Keratinocyte (primary cell): Measurements from ENCODE around the gene ANKRD9.

ENCODE experiments used
- EZH2 ChIP-seq: IDR thresholded peaks from one replicate; pipeline ENCODE4 v1.6.1; 2012; ENCODE audit warnings: inconsistent platforms, mild to moderate bottlenecking, low read length, moderate library complexity
- TF ChIP-seq, protein P1 (sequence below), 3 experiments: IDR thresholded peaks in 1 of 3; conservative IDR thresholded peaks in 1 of 3; optimal IDR thresholded peaks in 1 of 3; 2 replicates in 2 of 3; 3 replicates in 1 of 3; pipeline versions ENCODE3 to v1.5.1; 2011; ENCODE audit warnings: low read length in 3 of 3, mild to moderate bottlenecking in 3 of 3, moderate library complexity in 2 of 3, control low read depth in 1 of 3, inconsistent platforms in 1 of 3; ENCODE audit not compliant: insufficient read depth in 2 of 3; ENCODE audit errors: extremely low read depth in 1 of 3

DNA sequence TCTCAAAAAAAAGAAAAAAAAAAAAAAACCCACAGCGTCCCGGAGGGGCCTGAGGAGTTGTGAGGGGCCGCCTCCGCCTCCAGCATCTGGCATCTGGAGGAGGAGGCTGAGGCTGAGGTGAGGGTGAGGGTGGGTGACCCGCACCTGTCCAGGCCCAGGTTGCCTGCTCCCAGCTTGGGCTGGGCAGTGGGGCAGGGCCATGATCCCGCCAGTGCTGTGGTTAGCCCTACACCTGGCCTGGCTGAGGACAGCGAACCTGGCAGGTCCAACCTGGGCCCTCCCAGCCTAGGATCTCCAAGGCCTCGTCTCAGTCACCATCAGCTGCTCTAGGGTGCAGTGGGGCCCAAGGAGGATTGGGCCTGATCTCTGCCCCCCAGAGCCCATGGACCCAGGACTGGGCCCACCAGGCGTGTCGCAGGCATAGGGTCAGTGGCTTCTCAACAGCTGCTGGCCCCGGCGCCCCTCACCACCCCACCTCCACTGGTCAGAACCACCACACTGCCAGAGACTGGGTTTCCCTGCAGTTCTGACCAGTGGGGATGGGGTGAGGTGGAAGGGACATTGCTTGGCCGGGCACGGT, 46.6 kb upstream of the ANKRD9 start:
- TF ChIP-seq, protein P1, sequence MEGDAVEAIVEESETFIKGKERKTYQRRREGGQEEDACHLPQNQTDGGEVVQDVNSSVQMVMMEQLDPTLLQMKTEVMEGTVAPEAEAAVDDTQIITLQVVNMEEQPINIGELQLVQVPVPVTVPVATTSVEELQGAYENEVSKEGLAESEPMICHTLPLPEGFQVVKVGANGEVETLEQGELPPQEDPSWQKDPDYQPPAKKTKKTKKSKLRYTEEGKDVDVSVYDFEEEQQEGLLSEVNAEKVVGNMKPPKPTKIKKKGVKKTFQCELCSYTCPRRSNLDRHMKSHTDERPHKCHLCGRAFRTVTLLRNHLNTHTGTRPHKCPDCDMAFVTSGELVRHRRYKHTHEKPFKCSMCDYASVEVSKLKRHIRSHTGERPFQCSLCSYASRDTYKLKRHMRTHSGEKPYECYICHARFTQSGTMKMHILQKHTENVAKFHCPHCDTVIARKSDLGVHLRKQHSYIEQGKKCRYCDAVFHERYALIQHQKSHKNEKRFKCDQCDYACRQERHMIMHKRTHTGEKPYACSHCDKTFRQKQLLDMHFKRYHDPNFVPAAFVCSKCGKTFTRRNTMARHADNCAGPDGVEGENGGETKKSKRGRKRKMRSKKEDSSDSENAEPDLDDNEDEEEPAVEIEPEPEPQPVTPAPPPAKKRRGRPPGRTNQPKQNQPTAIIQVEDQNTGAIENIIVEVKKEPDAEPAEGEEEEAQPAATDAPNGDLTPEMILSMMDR (optimal IDR thresholded peaks at IDR 0.05 in 1 of 3, IDR thresholded peaks at IDR 0.05 in 1 of 3, conservative IDR thresholded peaks at IDR 0.05 in 1 of 3; ENCODE audit: extremely low read depth in 1 of 3, insufficient read depth in 2 of 3, low read length in 3 of 3), result no peak
- TF ChIP-seq EZH2, result no peak
